ENCODE data around the gene H3-3A.

- TF ChIP-seq CTCF (IDR thresholded peaks at IDR 0.05) (no peak), EP300 (IDR thresholded peaks at IDR 0.05) (no peak), POLR2A (IDR thresholded peaks at IDR 0.05) (no peak)
Observed at GRCh38 chr1:226111098-226111882, 48.8 kb downstream of the H3-3A start.
